Measurements from ENCODE around the gene REST.

REST gene

GRCh38 chr4:56977321-56978012, 69.8 kb downstream of the REST start, which contains the start of gene NOA1:
Gene NOA1, minus strand, starts transcription at chr4:56977606. Its CDS starts 21 bp downstream, at chr4:56977585.
- ATAC-seq, result peak; percentile 91

GRCh38 chr4:56978750-56979303, 71.1 kb downstream of the REST start, which contains the start of gene POLR2B:
Gene POLR2B, plus strand, starts transcription at chr4:56978896. Its CDS starts 90 bp downstream, at chr4:56978986.
- TF ChIP-seq ZNF70 (CRISPR knock-in tag; IDR thresholded peaks at IDR 0.05) (no peak), SNAI2 (CRISPR knock-in tag; IDR thresholded peaks at IDR 0.05) (no peak), ZFP30 (CRISPR knock-in tag; IDR thresholded peaks at IDR 0.05) (no peak), ESRRG (CRISPR knock-in tag; IDR thresholded peaks at IDR 0.05) (0 out of 2 replicates have a peak, but pooled peaks have one; percentile 35)
- TF ChIP-seq, protein P1, sequence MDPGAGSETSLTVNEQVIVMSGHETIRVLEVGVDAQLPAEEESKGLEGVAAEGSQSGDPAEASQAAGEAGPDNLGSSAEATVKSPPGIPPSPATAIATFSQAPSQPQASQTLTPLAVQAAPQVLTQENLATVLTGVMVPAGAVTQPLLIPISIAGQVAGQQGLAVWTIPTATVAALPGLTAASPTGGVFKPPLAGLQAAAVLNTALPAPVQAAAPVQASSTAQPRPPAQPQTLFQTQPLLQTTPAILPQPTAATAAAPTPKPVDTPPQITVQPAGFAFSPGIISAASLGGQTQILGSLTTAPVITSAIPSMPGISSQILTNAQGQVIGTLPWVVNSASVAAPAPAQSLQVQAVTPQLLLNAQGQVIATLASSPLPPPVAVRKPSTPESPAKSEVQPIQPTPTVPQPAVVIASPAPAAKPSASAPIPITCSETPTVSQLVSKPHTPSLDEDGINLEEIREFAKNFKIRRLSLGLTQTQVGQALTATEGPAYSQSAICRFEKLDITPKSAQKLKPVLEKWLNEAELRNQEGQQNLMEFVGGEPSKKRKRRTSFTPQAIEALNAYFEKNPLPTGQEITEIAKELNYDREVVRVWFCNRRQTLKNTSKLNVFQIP (CRISPR knock-in tag; IDR thresholded peaks at IDR 0.05; ENCODE audit: borderline replicate concordance, low read depth), result 0 out of 2 replicates have a peak, but pooled peaks have one; percentile 54
- ATAC-seq, result peak; percentile 73

More at GRCh38 chr4:56977321-56978012, 69.8 kb downstream of the REST start, which contains the start of gene NOA1:
- TF ChIP-seq ISL1 (CRISPR knock-in tag; IDR thresholded peaks at IDR 0.05), result no peak
- 0 out of 2 replicates have a peak, but pooled peaks have one; percentile 15 for TF ChIP-seq ZNF70 (CRISPR knock-in tag; IDR thresholded peaks at IDR 0.05)
- 0 out of 2 replicates have a peak, but pooled peaks have one; percentile 8 for TF ChIP-seq ZFP30 (CRISPR knock-in tag; IDR thresholded peaks at IDR 0.05)
- TF ChIP-seq, protein P2, sequence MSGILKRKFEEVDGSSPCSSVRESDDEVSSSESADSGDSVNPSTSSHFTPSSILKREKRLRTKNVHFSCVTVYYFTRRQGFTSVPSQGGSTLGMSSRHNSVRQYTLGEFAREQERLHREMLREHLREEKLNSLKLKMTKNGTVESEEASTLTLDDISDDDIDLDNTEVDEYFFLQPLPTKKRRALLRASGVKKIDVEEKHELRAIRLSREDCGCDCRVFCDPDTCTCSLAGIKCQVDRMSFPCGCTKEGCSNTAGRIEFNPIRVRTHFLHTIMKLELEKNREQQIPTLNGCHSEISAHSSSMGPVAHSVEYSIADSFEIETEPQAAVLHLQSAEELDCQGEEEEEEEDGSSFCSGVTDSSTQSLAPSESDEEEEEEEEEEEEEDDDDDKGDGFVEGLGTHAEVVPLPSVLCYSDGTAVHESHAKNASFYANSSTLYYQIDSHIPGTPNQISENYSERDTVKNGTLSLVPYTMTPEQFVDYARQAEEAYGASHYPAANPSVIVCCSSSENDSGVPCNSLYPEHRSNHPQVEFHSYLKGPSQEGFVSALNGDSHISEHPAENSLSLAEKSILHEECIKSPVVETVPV (CRISPR knock-in tag; IDR thresholded peaks at IDR 0.05), result no peak
- TF ChIP-seq, protein P3, sequence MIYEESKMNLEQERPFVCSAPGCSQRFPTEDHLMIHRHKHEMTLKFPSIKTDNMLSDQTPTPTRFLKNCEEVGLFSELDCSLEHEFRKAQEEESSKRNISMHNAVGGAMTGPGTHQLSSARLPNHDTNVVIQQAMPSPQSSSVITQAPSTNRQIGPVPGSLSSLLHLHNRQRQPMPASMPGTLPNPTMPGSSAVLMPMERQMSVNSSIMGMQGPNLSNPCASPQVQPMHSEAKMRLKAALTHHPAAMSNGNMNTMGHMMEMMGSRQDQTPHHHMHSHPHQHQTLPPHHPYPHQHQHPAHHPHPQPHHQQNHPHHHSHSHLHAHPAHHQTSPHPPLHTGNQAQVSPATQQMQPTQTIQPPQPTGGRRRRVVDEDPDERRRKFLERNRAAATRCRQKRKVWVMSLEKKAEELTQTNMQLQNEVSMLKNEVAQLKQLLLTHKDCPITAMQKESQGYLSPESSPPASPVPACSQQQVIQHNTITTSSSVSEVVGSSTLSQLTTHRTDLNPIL (CRISPR knock-in tag; IDR thresholded peaks at IDR 0.05; ENCODE audit: low read depth), result no peak
- no peak for TF ChIP-seq ZFP3 (CRISPR knock-in tag; IDR thresholded peaks at IDR 0.05)

DNA sequence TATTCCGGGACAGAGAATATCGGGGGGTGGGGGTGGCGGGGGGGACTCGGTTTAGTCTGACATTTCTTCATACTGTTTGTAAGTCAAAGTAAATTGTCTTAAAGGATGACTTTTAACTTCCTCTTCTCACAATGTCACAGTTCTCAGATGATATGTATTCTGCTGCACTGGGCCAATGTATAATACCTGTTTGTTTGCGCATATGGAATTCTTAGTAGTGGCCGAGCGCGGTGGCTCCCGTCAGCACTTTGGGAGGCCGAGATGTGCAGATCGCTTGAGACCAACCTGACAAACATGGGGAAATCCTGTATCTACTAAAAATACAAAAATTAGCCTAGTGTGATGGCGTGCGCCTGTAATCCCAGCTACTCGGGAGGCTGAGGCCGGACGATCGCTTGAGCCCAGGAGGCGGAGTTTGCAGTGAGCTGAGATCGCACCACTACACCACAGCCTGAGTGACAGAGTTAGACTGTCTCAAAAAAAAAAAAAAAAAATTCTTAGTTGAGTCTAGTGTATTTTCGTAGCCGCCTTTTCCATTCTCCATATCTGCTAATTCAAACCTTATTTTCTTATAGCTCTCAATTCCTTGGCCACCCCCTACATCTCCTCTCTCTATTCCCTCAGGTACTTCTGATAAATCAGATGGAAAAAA, 71.8 kb downstream of the REST start:
- TF ChIP-seq ZNF8 (CRISPR knock-in tag; IDR thresholded peaks at IDR 0.05), result no peak
- TF ChIP-seq, protein P4, sequence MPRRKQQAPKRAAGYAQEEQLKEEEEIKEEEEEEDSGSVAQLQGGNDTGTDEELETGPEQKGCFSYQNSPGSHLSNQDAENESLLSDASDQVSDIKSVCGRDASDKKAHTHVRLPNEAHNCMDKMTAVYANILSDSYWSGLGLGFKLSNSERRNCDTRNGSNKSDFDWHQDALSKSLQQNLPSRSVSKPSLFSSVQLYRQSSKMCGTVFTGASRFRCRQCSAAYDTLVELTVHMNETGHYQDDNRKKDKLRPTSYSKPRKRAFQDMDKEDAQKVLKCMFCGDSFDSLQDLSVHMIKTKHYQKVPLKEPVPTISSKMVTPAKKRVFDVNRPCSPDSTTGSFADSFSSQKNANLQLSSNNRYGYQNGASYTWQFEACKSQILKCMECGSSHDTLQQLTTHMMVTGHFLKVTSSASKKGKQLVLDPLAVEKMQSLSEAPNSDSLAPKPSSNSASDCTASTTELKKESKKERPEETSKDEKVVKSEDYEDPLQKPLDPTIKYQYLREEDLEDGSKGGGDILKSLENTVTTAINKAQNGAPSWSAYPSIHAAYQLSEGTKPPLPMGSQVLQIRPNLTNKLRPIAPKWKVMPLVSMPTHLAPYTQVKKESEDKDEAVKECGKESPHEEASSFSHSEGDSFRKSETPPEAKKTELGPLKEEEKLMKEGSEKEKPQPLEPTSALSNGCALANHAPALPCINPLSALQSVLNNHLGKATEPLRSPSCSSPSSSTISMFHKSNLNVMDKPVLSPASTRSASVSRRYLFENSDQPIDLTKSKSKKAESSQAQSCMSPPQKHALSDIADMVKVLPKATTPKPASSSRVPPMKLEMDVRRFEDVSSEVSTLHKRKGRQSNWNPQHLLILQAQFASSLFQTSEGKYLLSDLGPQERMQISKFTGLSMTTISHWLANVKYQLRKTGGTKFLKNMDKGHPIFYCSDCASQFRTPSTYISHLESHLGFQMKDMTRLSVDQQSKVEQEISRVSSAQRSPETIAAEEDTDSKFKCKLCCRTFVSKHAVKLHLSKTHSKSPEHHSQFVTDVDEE (CRISPR knock-in tag; IDR thresholded peaks at IDR 0.05), result no peak
- no peak for ATAC-seq

- TF ChIP-seq ISL1 (CRISPR knock-in tag; IDR thresholded peaks at IDR 0.05) (peak; percentile 54), ZFP3 (CRISPR knock-in tag; IDR thresholded peaks at IDR 0.05) (0 out of 2 replicates have a peak, but pooled peaks have one; percentile 26)
- TF ChIP-seq, protein P4 (CRISPR knock-in tag; IDR thresholded peaks at IDR 0.05), result no peak
- ATAC-seq, result no peak
Observed at GRCh38 chr4:56981795-56982201, 74.1 kb downstream of the REST start.

DNA sequence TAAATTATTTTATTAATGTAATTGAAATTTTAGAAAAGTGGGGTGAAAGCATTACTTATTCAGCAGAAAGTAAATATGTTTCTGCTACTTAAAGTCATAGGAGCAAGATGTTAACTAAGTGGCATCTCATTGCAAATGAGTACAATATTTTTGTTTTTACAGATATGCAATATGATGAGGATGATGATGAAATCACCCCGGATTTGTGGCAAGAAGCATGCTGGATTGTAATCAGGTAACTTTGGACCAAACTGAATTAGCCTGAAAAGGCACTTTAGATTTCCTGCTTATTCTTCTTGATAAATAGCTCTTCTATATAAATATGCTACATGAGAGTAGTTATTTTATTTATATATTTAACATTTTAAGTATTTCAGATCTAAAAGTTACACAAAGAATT, 78.5 kb downstream of the REST start:
- no peak for ATAC-seq
- TF ChIP-seq, protein P3 (CRISPR knock-in tag; IDR thresholded peaks at IDR 0.05; ENCODE audit: low read depth), result no peak
- TF ChIP-seq RARB (CRISPR knock-in tag; IDR thresholded peaks at IDR 0.05), result no peak
- no peak for TF ChIP-seq ZFP30 (CRISPR knock-in tag; IDR thresholded peaks at IDR 0.05)
- TF ChIP-seq GLIS3 (CRISPR knock-in tag; IDR thresholded peaks at IDR 0.05), result no peak
- TF ChIP-seq ISL1 (CRISPR knock-in tag; IDR thresholded peaks at IDR 0.05), result no peak
- no peak for TF ChIP-seq BACH2 (CRISPR knock-in tag; IDR thresholded peaks at IDR 0.05; ENCODE audit: borderline replicate concordance)
- TF ChIP-seq ARNTL (CRISPR knock-in tag; IDR thresholded peaks at IDR 0.05; ENCODE audit: borderline replicate concordance, low read depth), result no peak
- no peak for TF ChIP-seq ESRRG (CRISPR knock-in tag; IDR thresholded peaks at IDR 0.05)
- no peak for TF ChIP-seq TCF4 (CRISPR knock-in tag; IDR thresholded peaks at IDR 0.05; ENCODE audit: borderline replicate concordance)
- no peak for TF ChIP-seq PPARA (CRISPR knock-in tag; IDR thresholded peaks at IDR 0.05; ENCODE audit: borderline replicate concordance)
